Stimulated activated CD8-positive, alpha-beta memory T cell treated with anti-CD3 and anti-CD28 coated beads, Interleukin-7, amount 100 ng/mL, for 1 hour (primary cell): Measurements from ENCODE around the gene THRB.

Experiments used
- DNase-seq, 2 donors: peaks; one replicate each; pipeline ENCODE4 v3.0.0-alpha.2; 2020; ENCODE audit warnings: low read depth in 2 of 2

THRB gene

GRCh38 chr3:24351779-24352469 lies 142.7 kb downstream of the THRB start:
- no peak for DNase-seq

GRCh38 chr3:24349367-24350019 lies 145.2 kb downstream of the THRB start:
- no peak for DNase-seq

GRCh38 chr3:24348348-24348747 lies 146.3 kb downstream of the THRB start:
- no peak for DNase-seq

- DNase-seq = no peak
Observed at GRCh38 chr3:24344784-24345439, 149.7 kb downstream of the THRB start.

- DNase-seq = no peak
Observed at GRCh38 chr3:24343084-24343783, 151.4 kb downstream of the THRB start.

- DNase-seq = no peak
Observed at GRCh38 chr3:24342275-24342674, 152.4 kb downstream of the THRB start.

GRCh38 chr3:24341668-24342067 lies 153.0 kb downstream of the THRB start:
- no peak for DNase-seq

- DNase-seq = no peak
Observed at GRCh38 chr3:24340966-24341365, 153.7 kb downstream of the THRB start.

- DNase-seq = no peak
Observed at GRCh38 chr3:24340161-24340560, 154.5 kb downstream of the THRB start.

GRCh38 chr3:24339266-24339825 lies 155.3 kb downstream of the THRB start:
- no peak for DNase-seq

- no peak for DNase-seq
Observed at GRCh38 chr3:24338409-24339130, 156.1 kb downstream of the THRB start.

- DNase-seq = no peak
Observed at GRCh38 chr3:24336101-24336500, 158.5 kb downstream of the THRB start.

- DNase-seq = no peak
Observed at GRCh38 chr3:24332092-24332491, 162.6 kb downstream of the THRB start.

- no peak for DNase-seq
Observed at GRCh38 chr3:24323272-24323671, 171.4 kb downstream of the THRB start.

GRCh38 chr3:24320601-24321000 lies 174.0 kb downstream of the THRB start:
- no peak for DNase-seq

- DNase-seq = no peak
Observed at GRCh38 chr3:24318677-24319287, 175.9 kb downstream of the THRB start.

GRCh38 chr3:24316887-24317383 lies 177.7 kb downstream of the THRB start:
- DNase-seq = no peak

GRCh38 chr3:24315971-24316370 lies 178.7 kb downstream of the THRB start:
- DNase-seq = no peak

- DNase-seq = no peak
Observed at GRCh38 chr3:24315356-24315755, 179.3 kb downstream of the THRB start.

GRCh38 chr3:24311881-24312280 lies 182.8 kb downstream of the THRB start:
- no peak for DNase-seq

- DNase-seq = no peak
Observed at GRCh38 chr3:24310887-24311286, 183.8 kb downstream of the THRB start.
